Epidermal melanocyte (primary cell): ENCODE data around the gene MCM9.
"Not testable (repeated sequence)": the region's sequence is repeated elsewhere in the genome, so short reads cannot be mapped to it uniquely, and the experiment has no call there.

Experiments used
- DNase-seq: peaks from one replicate; pipeline ENCODE4 v3.0.0; 2011; ENCODE audit warnings: low spot score; ENCODE audit not compliant: insufficient read length

The MCM9 gene

DNA sequence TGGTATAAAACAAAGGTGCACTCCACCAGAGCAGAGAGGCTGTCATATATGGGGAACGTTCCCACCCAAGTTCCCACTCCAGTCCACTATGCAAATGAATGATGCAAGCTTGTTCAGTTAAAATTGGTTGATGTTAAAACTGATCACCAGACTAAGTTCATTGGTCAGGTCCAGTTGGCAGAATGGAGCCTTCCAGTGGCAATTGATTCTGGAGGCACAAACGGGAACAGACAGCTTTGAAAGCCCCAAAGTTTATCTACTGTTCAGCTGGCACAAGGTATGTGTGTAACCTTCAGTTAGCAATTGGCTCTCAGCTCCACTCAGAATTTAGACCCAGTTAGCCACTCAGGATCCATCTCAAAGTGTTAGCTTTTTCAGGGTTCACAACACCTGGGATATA is 164.1 kb downstream of the MCM9 start:
- no peak for DNase-seq

DNA sequence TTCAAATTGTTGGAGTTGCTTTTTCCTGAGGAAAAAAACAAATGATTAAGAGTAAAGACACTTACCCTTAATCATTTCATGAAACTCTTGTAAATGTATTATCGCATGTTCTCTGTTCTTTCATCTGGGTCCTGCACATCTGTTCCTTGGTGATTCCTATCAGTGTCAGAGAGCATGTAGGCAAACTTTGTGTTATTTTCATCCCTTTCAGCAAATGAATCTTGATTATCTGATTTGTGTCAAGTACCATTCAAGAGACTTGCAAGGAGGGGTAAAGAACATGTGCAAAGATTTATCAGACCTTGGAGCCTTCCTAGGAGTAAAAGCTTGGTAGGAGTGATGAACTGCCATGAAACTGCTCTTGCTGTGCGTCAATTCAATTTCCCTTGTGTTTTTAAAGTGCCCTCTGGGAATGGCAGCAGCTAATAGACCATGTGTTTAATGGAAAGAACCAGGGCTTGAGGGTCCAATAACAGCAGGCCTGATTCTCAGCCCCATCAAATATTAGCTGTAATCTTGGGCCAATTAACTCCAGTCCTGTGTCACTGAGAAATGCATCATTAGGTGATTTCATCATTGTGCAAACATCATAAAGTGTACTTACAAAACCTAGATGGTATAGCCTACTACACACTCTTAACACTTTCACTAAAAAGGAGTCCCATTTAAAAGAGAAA is 164.7 kb downstream of the MCM9 start:
- no peak for DNase-seq

DNA sequence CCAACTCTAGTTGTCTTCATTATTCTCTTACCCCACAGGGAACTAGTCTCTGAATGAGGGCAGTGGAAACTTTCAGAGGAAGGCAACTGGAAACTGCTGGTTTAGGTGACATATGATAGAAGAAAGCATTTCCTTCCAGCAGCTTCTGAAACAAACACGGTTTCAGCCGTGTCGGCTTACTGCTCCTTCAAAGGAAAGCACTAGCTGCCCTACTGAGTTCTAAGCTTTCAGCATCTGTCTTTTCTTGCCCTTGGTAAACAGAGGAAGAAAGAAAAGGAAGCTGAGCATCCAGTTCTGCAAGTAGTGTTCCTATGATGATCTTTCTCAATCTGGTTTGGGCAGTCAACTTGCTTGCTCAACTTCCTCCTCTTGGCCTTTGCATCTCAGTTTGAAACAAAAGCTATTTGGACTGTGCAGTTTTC is 166.0 kb downstream of the MCM9 start:
- DNase-seq = no peak

DNA sequence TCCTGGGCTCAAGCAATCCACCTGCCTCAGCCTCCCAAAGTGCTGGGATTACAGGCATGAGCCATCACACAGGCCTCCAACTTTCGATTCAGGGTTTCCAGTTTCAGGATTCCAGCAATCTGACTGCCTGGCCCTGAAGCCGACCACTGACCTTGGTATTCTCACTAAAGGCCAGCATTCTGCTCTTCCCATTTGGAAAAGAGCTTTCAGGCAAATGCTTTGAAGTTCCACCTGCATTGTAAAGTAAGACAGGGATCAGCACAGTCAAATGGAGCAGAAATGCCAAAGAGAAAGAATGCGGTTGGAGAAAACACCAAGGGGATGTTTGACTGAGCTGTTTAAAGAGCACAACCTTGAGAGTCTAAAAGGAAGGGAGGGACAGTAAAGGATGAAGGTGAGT is 166.5 kb downstream of the MCM9 start:
- DNase-seq = no peak

DNA sequence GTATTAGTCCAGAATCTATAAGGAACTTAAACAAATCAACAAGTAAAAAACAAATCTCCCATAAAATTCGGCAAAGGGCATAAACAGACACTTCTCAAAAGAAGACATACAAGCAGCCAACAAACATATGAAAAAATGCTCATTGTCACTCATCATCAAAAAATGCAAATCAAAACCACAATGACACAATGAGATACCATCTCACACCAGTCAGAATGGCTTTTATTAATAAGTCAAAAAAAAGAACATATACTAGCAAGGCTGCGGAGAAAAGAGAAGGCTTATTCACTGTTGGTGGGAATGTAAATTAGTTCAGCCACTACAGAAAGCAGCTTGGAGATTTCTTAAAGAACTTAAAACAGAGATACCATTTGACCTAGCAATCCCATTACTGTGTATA is 169.6 kb downstream of the MCM9 start:
- DNase-seq = not testable (repeated sequence)

DNA sequence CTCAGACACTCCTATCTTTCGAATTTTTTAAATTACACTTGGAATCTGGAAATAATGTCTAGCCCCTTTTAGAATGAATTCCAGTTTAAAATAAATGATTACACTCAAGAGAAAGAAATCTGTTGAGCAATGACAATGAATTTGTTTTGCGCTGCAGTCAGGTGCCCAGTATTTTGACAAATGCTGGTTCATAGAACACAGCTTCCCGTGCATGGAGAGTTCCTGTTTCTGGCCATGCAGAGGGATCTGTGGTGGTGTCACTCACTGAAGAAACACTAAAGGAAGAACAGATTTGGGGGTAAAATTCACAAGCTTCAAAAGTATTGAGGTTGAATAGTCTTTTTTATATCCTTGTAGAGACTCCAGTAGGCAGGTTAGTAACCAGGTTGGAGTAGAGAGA is 170.2 kb downstream of the MCM9 start:
- DNase-seq = no peak
